GM18499 (cell line): ENCODE measurements around the gene YLPM1.
A peak's percentile ranks its signal among the peaks of the same experiment; 100 is the strongest.

Source experiments
- ATAC-seq: cut with Tn5 transposase; IDR thresholded peaks from one replicate; pipeline ENCODE4 v1.9.1; 2021; ENCODE audit warnings: moderate number of reproducible peaks; ENCODE audit not compliant: insufficient read depth, unreplicated experiment

The YLPM1 gene

GRCh38 chr14:74865156-74865555 is 102.0 kb downstream of the YLPM1 start:
- ATAC-seq = no peak

GRCh38 chr14:74866708-74867389 is 103.7 kb downstream of the YLPM1 start:
- no peak for ATAC-seq

- no peak for ATAC-seq
These were observed 104.6 kb downstream of the YLPM1 start for GRCh38 chr14:74867673-74868072.

DNA sequence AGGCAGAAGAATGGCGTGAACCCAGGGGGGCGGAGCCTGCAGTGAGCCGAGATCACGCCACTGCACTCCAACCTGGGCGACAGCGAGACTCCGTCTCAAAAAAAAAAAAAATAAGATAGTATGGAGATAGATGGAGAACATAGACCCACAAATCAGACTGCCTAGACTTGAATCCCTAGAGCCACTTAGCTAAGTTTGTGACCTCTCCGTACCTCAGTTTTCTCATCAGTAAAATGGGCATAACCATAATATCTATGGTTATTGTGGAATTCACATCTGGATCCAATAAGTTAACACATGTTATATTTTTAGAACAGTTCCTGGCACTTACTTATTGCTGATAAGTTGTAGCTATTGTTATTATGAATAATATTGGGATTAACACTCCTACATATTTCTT is 105.6 kb downstream of the YLPM1 start:
- ATAC-seq = no peak

DNA sequence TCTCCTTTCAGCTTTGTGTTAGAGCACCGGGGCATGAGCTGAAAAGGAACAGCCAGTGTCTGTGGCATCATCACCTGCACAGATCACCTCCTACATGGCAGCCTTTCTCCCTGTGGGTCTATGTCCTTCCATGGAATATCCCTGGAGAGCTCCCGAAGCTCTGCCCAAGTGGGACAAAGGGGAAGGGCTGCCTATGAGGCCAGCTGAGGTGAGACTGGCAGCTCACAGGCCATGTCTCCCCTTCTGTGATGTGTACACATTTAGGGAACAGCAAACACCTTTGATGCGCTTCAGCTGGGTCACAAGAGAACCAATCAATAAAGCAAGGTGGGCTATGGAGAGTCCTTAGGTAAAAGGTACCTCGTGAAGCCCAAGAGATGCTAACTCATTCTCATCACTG is 108.7 kb downstream of the YLPM1 start:
- no peak for ATAC-seq

GRCh38 chr14:74875204-74875603 is 112.1 kb downstream of the YLPM1 start:
- no peak for ATAC-seq

DNA sequence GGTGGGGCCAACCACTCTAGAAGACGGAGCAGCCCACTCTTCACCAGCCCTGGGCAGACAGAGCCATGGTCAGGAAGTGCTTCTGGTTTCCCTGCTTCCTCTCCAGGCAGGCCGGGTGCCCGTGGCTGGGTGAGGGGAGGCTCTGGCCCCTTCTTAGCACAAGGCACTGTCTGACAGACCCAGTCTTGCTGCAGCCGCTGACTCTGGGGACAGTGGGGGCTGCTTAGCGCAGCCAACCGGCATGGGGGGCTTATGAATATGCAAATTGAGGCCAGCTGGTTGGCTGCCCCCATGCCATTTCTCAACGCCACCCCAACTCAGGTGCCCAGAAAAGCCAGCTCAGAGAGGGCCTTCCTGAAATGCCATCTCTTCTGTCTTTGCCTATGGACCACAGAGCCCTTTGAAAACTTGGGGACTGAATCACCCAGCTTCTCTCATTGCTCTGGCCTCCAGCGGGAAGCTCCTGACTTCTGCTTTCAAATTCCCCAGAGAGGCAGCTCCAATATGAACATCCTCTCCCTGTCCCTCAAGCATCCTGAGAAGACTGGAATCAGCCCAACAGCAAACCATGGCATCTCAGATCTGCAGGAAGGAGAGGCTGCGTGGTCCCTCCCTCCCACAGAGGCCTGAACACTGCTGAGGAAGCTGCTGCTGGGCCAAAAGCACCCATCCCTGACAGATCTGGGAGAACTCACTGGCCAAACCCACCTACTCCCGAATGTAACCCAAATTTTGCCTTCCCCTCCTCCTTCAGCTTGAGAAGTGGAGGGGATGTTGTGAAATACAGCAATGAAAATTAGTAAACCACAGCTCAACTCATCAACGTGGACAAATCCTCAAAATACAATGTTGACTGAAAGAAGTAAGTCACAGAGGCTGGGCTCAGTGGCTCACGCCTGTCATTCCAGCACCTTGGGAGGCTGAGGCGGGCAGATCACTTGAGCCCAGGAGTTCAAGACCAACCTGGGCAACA is 113.1 kb downstream of the YLPM1 start, which contains the start of gene PROX2:
PROX2 (minus strand) TSS at position 205 of the 973 bp plus-strand sequence. CDS start 12,311 bp downstream, outside the sequence.
- no peak for ATAC-seq

GRCh38 chr14:74879427-74880182 is 116.5 kb downstream of the YLPM1 start:
- ATAC-seq = no peak

DNA sequence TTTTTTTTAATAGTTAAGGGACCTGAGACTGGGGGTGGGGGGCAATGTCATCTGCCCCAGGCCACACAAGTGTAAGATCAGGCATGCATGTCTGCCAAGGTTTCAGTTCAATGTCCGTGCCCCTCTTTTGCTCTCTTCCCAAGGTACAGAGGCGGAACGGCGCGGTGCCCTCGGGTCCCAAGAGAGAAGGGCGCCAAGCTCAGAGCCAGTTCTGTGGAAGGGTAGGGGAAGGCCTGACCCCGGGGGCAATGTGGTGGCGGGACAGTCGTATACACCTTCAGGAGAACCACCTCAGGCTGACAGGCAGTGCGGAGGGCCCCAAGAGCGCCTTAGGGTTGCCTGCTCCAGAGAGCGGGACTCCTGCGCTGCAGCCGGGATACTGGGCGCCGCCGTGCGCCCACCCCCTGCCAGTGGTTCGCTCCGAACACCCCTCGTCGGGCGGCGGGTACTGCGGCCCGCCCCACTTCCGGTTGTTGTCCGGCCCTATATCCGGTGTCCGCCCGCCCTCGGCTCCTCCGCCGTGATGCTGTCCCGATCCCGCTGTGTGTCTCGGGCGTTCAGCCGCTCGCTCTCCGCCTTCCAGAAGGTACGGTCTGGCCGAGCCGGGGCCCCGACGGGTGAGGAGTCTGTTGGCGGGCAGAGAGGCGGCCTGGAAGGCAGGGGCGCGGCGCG is 118.5 kb downstream of the YLPM1 start, which contains the start of gene DLST:
DLST (plus strand) TSS at position 486 of the 672 bp plus-strand sequence; CDS start at position 524, 38 bp downstream.
- peak; percentile 61 for ATAC-seq

DNA sequence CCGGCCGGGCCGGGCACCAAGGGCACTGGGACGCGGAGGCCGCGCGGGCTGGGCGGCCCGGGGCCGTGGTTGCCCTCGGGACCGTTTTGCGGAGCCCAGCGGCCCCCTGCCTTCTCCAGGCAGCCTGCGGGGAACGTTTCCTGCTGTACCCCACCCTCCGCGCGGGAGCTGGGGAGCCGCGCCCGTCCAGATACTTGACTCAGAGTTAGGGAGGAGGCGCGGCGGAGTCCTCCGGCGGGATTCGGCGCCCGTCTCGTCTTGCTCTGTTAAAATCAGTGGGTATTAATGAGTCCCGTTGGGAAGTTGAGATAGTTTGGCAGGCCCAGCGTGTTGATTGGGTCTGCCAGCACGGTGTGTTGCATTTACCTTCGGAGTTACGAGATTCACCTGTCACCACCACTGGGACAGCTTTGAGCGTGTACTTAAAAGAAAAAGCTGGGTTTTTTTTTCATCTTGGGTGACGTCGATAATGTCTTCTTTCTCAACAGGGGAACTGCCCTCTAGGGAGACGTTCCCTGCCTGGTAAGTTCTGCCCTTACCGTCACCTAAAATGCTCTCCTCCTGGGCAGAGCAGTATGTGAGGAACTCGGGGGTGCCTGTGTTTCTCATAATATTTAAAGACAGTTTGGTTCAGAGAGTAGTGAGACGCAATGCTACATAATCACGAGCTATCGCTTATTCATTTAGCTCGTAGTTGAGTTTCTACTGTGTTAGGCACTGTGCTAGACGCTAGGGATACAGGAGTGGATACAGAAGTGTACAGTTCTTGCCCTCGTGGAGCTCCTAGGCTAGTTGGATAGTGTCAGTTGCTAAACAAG is 119.2 kb downstream of the YLPM1 start:
- peak; percentile 15 for ATAC-seq
